GM23248 (cell line): Measurements from ENCODE around the gene EFNA2.

Source experiments
- EZH2 ChIP-seq: fragments of 200-600 bp; sonication (generic); IDR thresholded peaks from 2 replicates; pipeline ENCODE4 v1.6.1; 2018; ENCODE audit warnings: antibody characterized with exemption, mild to moderate bottlenecking; ENCODE audit not compliant: insufficient read depth, poor library complexity, severe bottlenecking
- EZH2phosphoT487 ChIP-seq: fragments of 200-600 bp; sonication (generic); IDR thresholded peaks from 2 replicates; pipeline ENCODE4 v1.6.1; 2018; ENCODE audit warnings: antibody characterized with exemption, moderate library complexity, mild to moderate bottlenecking, low read depth; ENCODE audit not compliant: insufficient read depth

DNA sequence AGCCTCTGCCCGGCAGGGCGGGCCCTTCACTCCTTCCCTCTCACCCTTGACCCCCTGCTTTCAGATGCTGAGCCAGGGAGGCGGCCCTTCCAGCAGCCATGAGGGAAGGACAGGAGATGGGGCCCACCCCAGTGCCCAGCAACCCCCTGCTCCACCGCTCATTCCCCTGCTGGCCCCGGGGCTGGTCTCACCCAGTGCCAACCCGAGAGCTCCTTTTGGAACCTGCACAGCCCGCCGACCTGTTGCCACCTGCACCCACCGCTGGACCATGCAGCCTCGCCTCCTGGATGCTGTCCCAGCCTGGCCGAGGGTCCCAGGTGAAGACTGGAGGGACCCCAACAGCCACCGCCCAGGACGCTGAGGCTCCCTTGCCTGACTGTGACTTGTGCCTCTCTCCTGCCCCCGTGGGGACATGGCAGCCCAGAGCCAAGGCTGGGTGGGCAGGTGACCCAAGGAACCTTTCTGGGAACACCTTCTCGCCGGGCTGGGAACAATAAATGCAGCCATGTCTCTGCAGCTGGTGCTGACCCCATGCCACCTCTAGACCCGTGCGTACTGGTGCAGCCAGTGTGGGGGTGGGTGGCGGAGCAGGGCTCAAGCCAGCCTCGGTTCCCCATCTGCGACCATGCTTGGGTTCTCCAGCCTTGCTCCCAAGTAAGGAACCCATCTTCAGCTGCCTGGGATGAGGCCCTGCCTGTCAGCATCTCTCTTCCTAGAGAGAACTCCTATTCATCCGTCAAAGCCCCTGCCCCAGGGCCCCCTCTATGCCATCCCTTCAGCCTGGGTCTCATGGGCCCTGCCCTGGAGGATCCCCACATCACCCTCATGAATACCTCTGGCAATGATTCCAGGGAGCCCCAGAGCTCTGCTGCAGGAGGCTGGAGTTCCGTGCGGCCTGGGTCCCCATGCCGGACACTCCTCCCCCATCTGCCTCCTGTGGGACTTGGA is 6.7 kb upstream of the EFNA2 start:
- TF ChIP-seq EZH2 (no peak), EZH2phosphoT487 (no peak)
